GM19438 (cell line): Measurements from ENCODE around the gene SEMA6C.
A peak's percentile ranks its signal among the peaks of the same experiment; 100 is the strongest.
"Not testable (repeated sequence)": the region's sequence is repeated elsewhere in the genome, so short reads cannot be mapped to it uniquely, and the experiment has no call there.

Experiments used
- ATAC-seq: cut with Tn5 transposase; IDR thresholded peaks from one replicate; pipeline ENCODE4 v1.9.1; 2021; ENCODE audit warnings: low read depth; ENCODE audit not compliant: unreplicated experiment

The SEMA6C gene

DNA sequence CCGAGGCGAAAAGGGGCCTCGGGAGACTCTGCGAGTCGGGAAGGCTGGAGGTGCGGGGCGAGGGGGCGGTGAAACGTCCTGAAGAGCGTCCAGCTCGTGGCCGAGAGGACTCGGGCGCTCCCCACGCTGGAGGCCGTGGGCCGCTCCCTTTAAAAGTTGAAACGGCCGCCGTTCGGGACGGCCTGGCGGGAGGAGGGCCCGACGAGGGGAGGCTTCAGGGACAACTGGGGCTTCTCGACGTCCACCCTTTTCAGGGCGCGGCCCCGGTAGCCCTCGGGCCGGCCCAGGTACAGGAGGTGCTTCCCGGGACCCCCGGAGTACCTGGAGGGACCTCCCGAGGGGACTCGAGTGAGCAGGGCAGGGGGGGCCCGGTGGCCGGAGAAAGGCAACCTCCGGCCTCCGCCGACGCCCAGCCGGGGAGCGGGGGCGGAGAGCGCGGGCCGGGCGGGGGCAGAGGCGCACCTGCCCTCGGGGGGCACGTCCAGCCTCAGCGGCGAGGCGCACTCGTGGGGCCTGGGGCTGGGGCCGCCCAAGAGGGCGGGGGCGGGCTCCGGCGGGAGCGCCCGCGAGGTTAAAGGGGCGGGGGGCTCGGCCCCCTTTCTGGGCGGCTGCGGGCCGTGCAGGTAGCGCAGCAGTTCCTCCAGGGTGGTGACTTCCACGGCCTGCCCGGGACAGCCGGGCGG lies 14.0 kb downstream of the SEMA6C start:
- no peak for ATAC-seq

DNA sequence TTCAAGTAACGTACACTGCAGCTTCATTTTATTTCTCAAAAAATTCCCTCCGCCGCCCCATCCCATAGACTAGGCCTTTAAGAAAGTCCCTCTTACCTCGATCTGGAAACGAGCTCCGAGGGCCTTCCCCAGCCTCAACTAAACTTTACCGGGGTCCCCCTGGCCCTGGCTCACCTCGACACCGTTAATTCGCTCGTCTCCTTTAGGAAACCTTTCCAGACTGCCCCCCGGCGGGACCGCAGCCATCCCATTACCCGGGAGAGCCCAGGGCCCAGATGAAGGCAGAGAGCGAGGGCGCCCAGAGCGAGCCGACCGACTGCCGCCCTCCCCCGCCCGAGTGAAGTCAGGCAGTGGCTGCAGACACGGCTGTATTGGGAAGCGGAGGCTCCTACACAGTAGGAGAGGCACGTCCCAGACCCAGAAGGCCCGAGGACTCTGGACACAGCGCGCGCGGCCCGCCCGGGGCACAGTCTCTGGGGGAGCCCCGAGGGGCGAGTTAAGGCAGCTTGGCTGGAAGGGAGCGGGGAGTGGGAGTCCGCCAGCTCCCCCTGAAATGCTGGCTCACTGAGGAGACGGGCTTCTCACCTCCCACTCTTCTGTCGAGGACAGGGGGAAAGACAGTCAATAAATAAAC lies 14.6 kb downstream of the SEMA6C start:
- no peak for ATAC-seq

DNA sequence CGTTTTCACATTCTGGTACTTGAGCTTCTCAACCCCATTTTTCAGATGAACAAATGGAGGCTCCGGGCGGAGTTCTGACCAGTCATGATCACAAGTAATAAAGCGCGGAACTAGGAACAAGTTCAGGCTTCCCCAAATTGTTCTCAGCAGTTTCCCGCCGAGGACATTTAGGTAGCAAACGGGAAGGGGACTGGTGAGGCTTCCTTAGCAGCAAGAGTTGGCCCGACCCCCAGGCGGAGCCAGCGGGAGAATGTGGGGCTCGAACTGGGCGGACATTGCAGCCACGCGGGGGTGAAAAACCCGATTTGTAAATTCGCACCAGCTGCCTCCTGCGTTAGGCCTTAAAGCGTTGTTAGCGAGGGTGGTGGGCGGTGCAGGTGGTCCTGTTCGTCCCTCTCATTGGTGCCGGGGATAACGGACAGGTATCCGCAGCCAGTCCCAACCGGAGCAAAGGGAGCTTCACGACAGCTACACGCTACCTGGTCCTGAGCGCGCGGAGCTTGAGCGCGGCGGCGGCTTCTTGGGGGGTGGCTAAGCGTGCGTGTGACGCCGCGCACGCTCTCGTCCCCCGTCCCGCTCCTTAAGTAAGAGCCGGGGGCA lies 15.3 kb downstream of the SEMA6C start:
- ATAC-seq: peak; percentile 89

DNA sequence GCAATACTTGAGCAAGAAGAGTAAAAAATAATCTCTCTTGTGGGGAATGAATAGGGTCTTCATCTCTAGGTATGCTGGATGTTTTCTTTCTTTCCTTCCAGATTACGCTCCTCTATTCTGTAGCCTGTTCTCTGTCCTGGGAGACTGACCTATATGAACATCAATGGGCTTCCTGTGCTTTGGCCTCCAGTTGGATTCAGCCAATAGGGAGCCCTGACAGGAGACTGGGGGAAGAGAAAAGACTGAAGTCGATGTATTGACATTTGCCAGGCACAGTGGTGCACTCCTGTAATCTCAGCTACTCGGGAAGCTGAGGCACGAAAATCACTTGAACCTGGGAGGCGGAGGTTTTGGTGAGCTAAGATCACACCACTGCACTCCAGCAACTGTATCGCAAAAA lies 17.6 kb downstream of the SEMA6C start:
- ATAC-seq: no peak

DNA sequence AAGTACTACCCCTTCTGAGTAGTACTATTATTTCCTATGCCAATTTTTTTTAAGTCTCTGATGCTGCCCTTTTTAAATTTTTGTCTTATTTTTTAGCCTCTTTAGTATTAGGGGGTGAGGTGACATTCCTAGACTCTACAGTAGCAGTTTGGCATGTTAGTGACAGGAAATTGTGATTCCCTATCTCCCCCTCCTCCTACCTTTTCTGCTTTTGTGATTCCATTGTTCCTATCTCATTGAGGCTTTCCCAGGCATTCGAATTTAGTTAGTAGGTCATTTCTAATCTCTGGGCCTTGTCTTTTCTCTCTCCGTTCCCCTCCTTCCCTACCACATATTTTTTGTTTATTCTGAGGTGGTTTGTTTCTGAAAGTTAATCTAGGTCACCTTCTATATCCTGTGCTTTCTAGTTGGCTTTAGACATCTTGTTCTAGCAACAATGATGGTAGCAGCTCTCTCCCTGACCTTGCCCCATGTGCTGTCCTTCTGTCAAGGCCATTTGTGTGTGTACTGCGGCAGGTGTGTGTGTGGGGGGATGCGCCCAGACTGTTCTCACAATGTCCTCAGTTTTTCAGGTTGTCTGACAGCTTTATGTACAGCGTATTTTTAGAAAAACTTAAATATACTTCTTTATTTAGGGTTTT lies 21.5 kb downstream of the SEMA6C start:
- no peak for ATAC-seq

DNA sequence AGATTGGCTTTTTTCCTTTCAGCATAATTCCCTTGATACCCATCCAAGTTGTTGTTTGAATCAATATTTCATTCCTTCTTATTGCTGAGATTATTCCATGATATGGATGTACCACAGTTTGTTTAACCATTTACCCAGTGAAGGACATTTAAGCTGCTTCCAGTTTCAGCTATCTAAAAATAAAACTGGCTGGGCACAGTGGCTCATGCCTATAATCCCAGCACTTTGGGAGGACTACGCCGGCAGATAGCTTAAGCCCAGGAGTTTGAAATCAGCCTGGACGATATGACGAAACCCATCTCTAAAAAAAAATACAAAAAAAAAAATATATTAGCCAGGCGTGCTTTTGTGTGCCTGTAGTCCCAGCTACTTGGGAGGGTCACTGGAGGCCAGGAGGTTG lies 32.6 kb downstream of the SEMA6C start:
- no peak for ATAC-seq

DNA sequence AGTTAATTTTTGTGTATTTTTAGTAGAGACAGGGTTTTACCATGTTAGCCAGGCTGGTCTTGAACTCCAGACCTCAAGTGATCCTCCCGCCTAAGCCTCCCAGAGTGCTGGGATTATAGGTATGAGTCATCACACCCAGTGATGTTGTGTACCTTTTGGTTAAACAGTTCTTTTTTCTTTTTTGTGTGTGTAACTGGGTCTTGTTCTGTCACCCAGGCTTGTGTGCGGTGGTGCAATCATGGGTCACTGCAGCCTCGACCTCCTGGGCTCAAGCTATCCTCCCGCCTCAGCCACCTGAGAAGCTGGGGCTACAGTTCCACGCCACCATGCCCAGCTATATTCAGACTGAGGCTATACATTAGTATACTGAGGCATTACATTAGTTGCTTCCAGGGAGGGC lies 38.1 kb downstream of the SEMA6C start:
- ATAC-seq: no peak

DNA sequence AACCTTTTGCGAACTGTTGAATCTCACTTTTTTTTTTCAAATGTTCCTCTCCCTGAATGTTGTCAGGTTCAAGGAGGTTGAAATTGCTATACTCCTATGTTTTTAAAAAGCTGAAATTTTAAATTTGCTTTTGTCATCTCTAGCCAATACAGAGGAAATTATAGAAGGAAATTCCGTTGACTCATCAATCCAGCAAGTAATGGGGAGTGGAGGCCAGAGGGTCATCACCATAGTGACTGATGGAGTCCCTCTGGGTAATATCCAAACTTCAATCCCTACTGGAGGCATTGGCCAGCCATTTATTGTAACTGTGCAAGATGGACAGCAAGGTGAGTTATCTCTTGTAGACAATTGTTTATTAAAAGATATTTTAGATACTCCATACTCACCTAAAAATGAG lies 39.5 kb downstream of the SEMA6C start:
- no peak for ATAC-seq

DNA sequence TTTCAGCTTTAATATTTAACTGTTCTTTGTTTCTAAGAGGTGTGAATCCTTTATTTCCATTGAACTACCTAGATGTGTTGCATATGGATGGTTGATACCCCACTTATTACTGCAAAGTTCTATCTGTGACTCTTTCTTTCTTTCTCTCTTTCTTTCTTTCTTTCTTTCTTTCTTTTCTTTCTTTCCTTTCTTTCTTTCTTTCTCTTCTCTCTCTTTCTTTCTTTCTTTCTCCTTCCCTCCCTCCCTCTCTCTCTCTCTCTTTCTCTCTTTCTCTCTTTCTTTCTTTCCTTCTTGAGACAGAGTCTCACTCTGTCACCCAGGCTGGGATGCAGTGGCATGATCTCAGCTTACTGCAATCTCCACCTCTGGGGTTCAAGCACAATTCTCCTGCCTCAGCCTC lies 41.8 kb downstream of the SEMA6C start:
- no peak for ATAC-seq

DNA sequence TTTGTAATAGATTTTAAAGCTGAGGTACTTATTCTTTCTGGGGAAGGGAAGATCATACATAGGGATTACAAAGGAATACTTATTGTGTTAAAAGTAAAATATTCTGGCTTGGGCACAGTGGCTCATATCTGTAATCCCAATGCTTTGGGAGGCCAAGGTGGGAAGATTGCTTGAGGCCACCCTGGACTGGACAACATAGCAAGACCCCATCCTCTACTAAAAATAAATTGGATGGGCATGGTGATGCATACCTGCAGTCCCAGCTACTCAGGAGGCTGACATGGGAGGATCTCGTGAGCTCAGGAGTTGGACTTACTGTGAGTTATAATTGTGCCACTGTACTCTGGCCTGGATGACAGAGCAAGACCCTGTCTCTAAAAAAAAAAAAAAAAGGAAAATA lies 48.3 kb downstream of the SEMA6C start:
- ATAC-seq: no peak

DNA sequence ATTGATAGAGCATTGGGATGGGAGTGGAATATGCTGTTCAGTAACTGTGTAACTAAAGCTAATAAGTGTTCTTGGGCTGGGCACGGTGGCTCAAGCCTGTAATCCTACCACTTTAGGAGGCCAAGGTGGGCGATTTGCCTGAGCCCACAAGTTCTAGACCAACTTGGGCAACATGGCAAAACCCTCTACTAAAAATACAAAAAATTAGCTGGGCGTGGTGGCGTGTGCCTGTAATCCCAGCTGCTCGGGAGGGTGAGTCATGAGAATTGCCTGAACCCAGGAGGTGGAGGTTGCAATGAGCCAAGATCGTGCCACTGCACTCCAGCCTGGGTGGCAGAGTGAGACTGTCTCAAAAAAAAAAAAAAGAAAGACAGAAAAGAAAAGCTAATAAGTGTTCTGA lies 49.0 kb downstream of the SEMA6C start:
- ATAC-seq: not testable (repeated sequence)

DNA sequence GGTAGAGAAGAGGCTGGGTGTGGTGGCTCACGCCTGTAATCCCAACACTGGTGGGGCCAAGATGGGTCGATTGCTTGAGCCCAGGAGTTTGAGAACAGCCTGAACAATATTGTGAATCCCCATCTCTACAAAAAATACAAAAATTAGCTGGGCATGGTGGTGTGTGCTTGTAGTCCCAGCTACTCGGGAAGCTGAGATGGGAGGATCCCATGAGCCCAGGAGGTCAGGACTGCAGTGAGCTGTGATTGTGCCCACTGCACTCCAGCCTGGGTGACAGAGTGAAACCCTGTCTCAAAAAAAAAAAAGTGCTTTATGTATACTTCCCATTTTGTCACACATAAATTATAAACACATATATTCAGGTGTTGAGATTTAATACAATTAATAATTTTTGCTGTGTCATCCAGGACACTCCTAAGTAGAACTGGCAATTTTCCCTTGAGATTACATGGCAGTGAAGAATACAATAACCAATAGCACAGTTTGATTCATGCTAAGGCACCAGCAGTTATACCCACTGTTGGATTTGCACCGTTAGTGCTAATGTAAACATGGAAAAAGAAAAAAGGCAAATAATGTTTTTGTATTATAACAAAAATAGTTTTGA lies 60.4 kb downstream of the SEMA6C start:
- no peak for ATAC-seq
